K562 (cell line): Measurements from ENCODE around the gene NT5C1A. TPM values are rescaled to one million over a fixed set of nuclear protein-coding genes. Genes with fewer than 3 reads are reported as not detected.

Experiments
- ARNT ChIP-seq, 2 experiments: fragments of 450-650 bp; IDR thresholded peaks; 2 replicates each; pipeline ENCODE4 v1.6.1; 2016; ENCODE audit warnings: mild to moderate bottlenecking in 1 of 2
- CC2D1A ChIP-seq: fragments of 450-650 bp; IDR thresholded peaks from 2 replicates; pipeline ENCODE4 v1.6.1; 2017; ENCODE audit warnings: mild to moderate bottlenecking
- CEBPB ChIP-seq: fragments of 450-650 bp; IDR thresholded peaks from 2 replicates; pipeline ENCODE4 v1.6.1; 2016; ENCODE audit warnings: missing genetic modification characterization, missing compliant biosample characterization
- CTCF ChIP-seq, 3 experiments: IDR thresholded peaks in 2 of 3; conservative IDR thresholded peaks in 1 of 3; 2 replicates each; pipeline ENCODE4 v1.5.1; 2011 to 2012; ENCODE audit warnings: low read length in 3 of 3, mild to moderate bottlenecking in 3 of 3, control low read depth in 2 of 3, improper control_type of control experiment in 1 of 3, inconsistent platforms in 1 of 3, low read depth in 1 of 3, mixed read lengths in 1 of 3, moderate library complexity in 1 of 3; ENCODE audit not compliant: insufficient read depth in 2 of 3
- E2F3 ChIP-seq: fragments of 250-450 bp; sonication (Bioruptor Pico); IDR thresholded peaks from 2 replicates; pipeline ENCODE4 v1.4.0; 2020; ENCODE audit warnings: mild to moderate bottlenecking
- EHMT2 ChIP-seq: fragments of 450-650 bp; IDR thresholded peaks from 2 replicates; pipeline ENCODE4 v1.6.1; 2018; ENCODE audit warnings: antibody characterized with exemption
- EP400 ChIP-seq: fragments of 450-650 bp; IDR thresholded peaks from 2 replicates; pipeline ENCODE4 v1.6.1; 2017; ENCODE audit warnings: antibody characterized with exemption, mild to moderate bottlenecking, moderate library complexity
- JUND ChIP-seq, 2 experiments: IDR thresholded peaks; 2 replicates in 1 of 2; 3 replicates in 1 of 2; pipeline ENCODE4 v1.6.1; 2011; ENCODE audit warnings: borderline replicate concordance in 2 of 2, low read depth in 2 of 2, low read length in 2 of 2, improper control_type of control experiment in 1 of 2, missing biosample characterization in 1 of 2, missing genetic modification characterization in 1 of 2, missing genetic modification reagents in 1 of 2
- KDM5B ChIP-seq: fragments of 200-600 bp; sonication (generic); IDR thresholded peaks from 2 replicates; pipeline ENCODE4 v1.6.1; 2012; ENCODE audit warnings: low read depth, mild to moderate bottlenecking, moderate library complexity, low read length, control low read depth, inconsistent platforms; ENCODE audit not compliant: insufficient replicate concordance
- MYC ChIP-seq, 2 experiments: fragments of 250-450 bp in 1 of 2; sonication (Bioruptor Pico) in 1 of 2; IDR thresholded peaks; 2 replicates each; pipeline versions ENCODE4 v1.5.1 to v1.6.1; 2012 to 2021; ENCODE audit warnings: low read depth in 2 of 2, borderline replicate concordance in 1 of 2, improper control_type of control experiment in 1 of 2, low read length in 1 of 2, mild to moderate bottlenecking in 1 of 2, moderate library complexity in 1 of 2
- NCOA6 ChIP-seq: fragments of 450-650 bp; IDR thresholded peaks from 2 replicates; pipeline ENCODE4 v1.6.1; 2017; ENCODE audit warnings: mild to moderate bottlenecking
- PHF20 ChIP-seq: fragments of 450-650 bp; IDR thresholded peaks from 2 replicates; pipeline ENCODE4 v1.6.1; 2018; ENCODE audit not compliant: partially characterized antibody
- RB1 ChIP-seq: fragments of 450-650 bp; IDR thresholded peaks from 2 replicates; pipeline ENCODE4 v1.6.1; 2017; ENCODE audit warnings: low read depth, mild to moderate bottlenecking
- RREB1 ChIP-seq: fragments of 250-450 bp; sonication (Bioruptor Pico); IDR thresholded peaks from 2 replicates; pipeline ENCODE4 v1.4.0; 2020
- TFAM ChIP-seq: fragments of 250-450 bp; sonication (Bioruptor Pico); conservative IDR thresholded peaks from 2 replicates; pipeline ENCODE4 v1.5.0; 2021; ENCODE audit warnings: mild to moderate bottlenecking, moderate library complexity
- THRAP3 ChIP-seq: fragments of 450-650 bp; IDR thresholded peaks from 2 replicates; pipeline ENCODE4 v1.6.1; 2016; ENCODE audit warnings: mild to moderate bottlenecking, inconsistent platforms, borderline replicate concordance
- TRIM28 ChIP-seq: fragments of 450-650 bp; IDR thresholded peaks from 2 replicates; pipeline ENCODE4 v1.6.1; 2017
- ZNF184 ChIP-seq: sonication (generic); formaldehyde crosslinking; IDR thresholded peaks from 2 replicates; pipeline ENCODE4 v1.5.0; 2020; ENCODE audit warnings: missing genetic modification reagents
- ZNF507 ChIP-seq: conservative IDR thresholded peaks from 2 replicates; pipeline ENCODE4 v1.6.1; 2017; ENCODE audit warnings: missing genetic modification characterization, missing compliant biosample characterization
- polyA plus RNA-seq, 8 experiments: library from polyadenylated mRNA; depleted of rRNA in 4 of 8; stranded (reverse) in 5 of 8; unstranded in 3 of 8; fragments of >200 nt; fragmentation: Nextera tagmentation in 2 of 8; fragmentation: Illumina TruSeq in 1 of 8; extraction: Ambion mirVana in 2 of 8; extraction: Trizol in 1 of 8; gene quantifications; 2 replicates each; pipeline versions ENCODE4 v1.2.1 to v1.2.3, GENCODE V29; 2011 to 2014; ENCODE audit warnings: inconsistent platforms in 1 of 8, missing spikeins in 1 of 8
- total RNA-seq, 7 experiments: library from RNA; depleted of rRNA in 6 of 7; stranded (reverse); fragments of >200 nt in 6 of 7; fragmentation: Illumina TruSeq in 2 of 7; extraction: Trizol in 2 of 7; gene quantifications; 2 replicates each; pipeline versions ENCODE4 v1.2.1 to v1.2.3, GENCODE V29; 2011 to 2021; ENCODE audit warnings: low replicate concordance in 1 of 7

NT5C1A gene
- total and polyA plus RNA-seq, 9 of the 15 experiments (the other 6 are each of a cell fraction or from before 2014, with no cell fraction given) = not detected

DNA sequence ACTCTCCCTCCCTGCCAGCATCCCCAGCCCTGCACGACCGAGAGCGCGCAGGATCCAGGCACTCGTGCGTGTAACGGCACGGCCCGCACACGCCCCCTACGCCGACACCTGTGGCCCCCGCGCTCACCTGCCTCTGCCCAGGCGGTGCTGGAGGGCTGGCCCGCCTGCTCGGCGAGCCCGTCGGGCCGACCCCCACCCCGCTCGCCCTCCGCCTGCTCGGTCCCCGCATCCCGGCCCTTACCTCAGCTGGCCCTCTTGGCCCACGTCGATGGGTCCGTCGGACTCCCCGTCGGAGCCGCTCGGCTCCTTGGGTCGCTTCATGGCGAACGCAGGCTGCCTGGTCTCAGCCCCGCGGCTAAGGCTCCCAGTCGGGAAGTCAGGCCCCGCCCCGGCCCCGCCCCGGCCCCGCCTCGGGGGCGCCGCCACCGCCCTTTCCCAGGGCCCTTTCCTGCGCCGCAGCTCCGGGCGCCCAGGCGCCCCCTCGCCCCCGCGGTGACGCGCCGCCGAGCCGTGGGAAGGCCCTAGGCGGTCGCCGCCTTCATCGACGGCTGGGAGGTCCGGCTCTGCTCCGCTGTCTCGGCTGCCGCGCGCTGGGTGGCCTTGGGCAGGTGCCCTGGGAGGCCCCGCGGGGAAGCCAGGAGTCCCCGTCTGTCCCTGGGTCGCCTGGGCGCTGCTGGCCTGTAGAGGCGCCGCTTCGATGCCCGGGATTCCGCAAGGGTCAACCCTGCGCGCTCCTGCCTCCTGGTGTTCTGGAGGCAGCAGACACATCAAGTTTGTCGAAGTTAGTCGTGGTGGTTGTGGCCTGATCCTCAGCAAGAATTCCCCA, 32.4 kb downstream of the NT5C1A start, which contains the start of gene HEYL (continued):
- peak; percentile 51; the same call in 1 of the 2 replicates for TF ChIP-seq RREB1 (CRISPR knock-in tag)
- no peak for TF ChIP-seq THRAP3
- peak; percentile 66 for TF ChIP-seq KDM5B
- peak; percentile 76 to 98 (median 86) for TF ChIP-seq CTCF (IDR thresholded peaks at IDR 0.05 in 2 of 3, conservative IDR thresholded peaks at IDR 0.05 in 1 of 3; ENCODE audit: insufficient read depth in 2 of 3, low read depth in 1 of 3, low read length in 3 of 3)
- TF ChIP-seq EP400 = no peak
- TF ChIP-seq TFAM (CRISPR knock-in tag) = no peak
- TF ChIP-seq NCOA6 = peak; percentile 93
- no peak for TF ChIP-seq TRIM28
- TF ChIP-seq ARNT (IDR thresholded peaks at IDR 0.05) = no peak
- TF ChIP-seq RB1 = peak; percentile 80; the same call in 1 of the 2 replicates
- TF ChIP-seq EHMT2 = no peak
- no peak for TF ChIP-seq ZNF507
- TF ChIP-seq CC2D1A = no peak
- no peak for TF ChIP-seq JUND (IDR thresholded peaks at IDR 0.05; ENCODE audit: borderline replicate concordance, low read depth, low read length)
- TF ChIP-seq JUND (tag; IDR thresholded peaks at IDR 0.05; ENCODE audit: borderline replicate concordance, low read depth, low read length) = no peak; the same call in 2 of the 3 replicates
- peak; percentile 21; the same call in 1 of the 2 replicates for TF ChIP-seq CEBPB (tag)
- TF ChIP-seq MYC (IDR thresholded peaks at IDR 0.05; ENCODE audit: low read depth, low read length) = 0 out of 2 replicates have a peak, but pooled peaks have one; percentile 12
- no peak for TF ChIP-seq MYC (CRISPR knock-in tag; IDR thresholded peaks at IDR 0.05; ENCODE audit: borderline replicate concordance, low read depth)
- TF ChIP-seq PHF20 = peak; percentile 36
- peak; percentile 37; the same call in 1 of the 2 replicates for TF ChIP-seq E2F3
- TF ChIP-seq ZNF184 (CRISPR knock-in tag) = no peak
